ENCODE data around the gene FBXW8.

- TF ChIP-seq ZNF544 (tag by site-specific recombination; IDR thresholded peaks at IDR 0.05) = no peak
- no peak for TF ChIP-seq CTCF (tag by site-specific recombination; IDR thresholded peaks at IDR 0.05)
- TF ChIP-seq ZNF449 (tag by site-specific recombination; IDR thresholded peaks at IDR 0.05) = no peak
- no peak for TF ChIP-seq ZNF274 (IDR thresholded peaks at IDR 0.05; ENCODE audit: low read length)
- no peak for TF ChIP-seq ZNF274 (tag by site-specific recombination; IDR thresholded peaks at IDR 0.05; ENCODE audit: borderline replicate concordance)
- TF ChIP-seq ZNF704 (tag by site-specific recombination; IDR thresholded peaks at IDR 0.05) = no peak
- TF ChIP-seq ZNF121 (tag by site-specific recombination; IDR thresholded peaks at IDR 0.05) = no peak
Measured at GRCh38 chr12:116920939-116921338, 10.2 kb downstream of the FBXW8 start.
